ENCODE data around the gene LZTS2. TPM values are rescaled to one million over a fixed set of nuclear protein-coding genes. Genes with fewer than 3 reads are reported as not detected.

Gene LZTS2
- total and polyA plus RNA-seq, 2 of the 8 experiments (the other 6 are each of a cell fraction or from before 2014, with no cell fraction given) = 75.7 to 99.5 TPM

- H3K4me2 ChIP-seq (ENCODE audit: insufficient read depth in 1 of 2, low read depth in 2 of 2, low read length in 2 of 2) = peak overlapping the region; percentile 65 to 71
- no peak for TF ChIP-seq RAD21 (IDR thresholded peaks at IDR 0.05 in 1 of 2, conservative IDR thresholded peaks at IDR 0.05 in 1 of 2; ENCODE audit: low read depth in 2 of 2, low read length in 2 of 2)
- TF ChIP-seq RNF2 (IDR thresholded peaks at IDR 0.05; ENCODE audit: borderline replicate concordance, low read depth, low read length, missing control alignments, poor library complexity, severe bottlenecking) = peak; percentile 16
Measured at GRCh38 chr10:101047268-101047667, 47.7 kb downstream of the LZTS2 start.

More at GRCh38 chr10:101047268-101047667, 47.7 kb downstream of the LZTS2 start:
- H4K8ac ChIP-seq (ENCODE audit: extremely low read depth, insufficient read depth, low read length) = peak overlapping the region; percentile 41; the same call in 1 of the 2 replicates
- peaks cover 11 to 14% of the 10 kb centered on the region in 2 experiments for H4K20me1 ChIP-seq (replicated peaks in 1 of 2; ENCODE audit: control insufficient read depth in 1 of 2, insufficient read depth in 2 of 2, low read length in 2 of 2)
- peak overlapping the region in 2 of 4 experiments; percentile 7 to 50; a peak in 4 of 8 replicates for H3K4me3 ChIP-seq (ENCODE audit: extremely low read depth in 1 of 4, insufficient read depth in 2 of 4, low read depth in 3 of 4, low read length in 4 of 4)
- no peak overlapping the region for H2AFZ ChIP-seq (ENCODE audit: low read length)
- no peak overlapping the region for H2BK5ac ChIP-seq (ENCODE audit: low read depth, low read length)
- WGBS, 2 experiments (ENCODE audit: extremely low coverage in 1 of 2, insufficient coverage in 1 of 2, insufficient read length in 1 of 2, insufficient replicate concordance in 2 of 2, low coverage in 1 of 2, low lambda C conversion rate in 2 of 2, missing lambda C conversion rate in 1 of 2) = 6% methylated on average over 16 of the region's 16 CpGs; no CpG with 5 or more reads in 1 of the 2 experiments
- peaks cover 5% of the 10 kb centered on the region; the same call in 1 of the 2 replicates for H3K23me2 ChIP-seq (ENCODE audit: low read depth, low read length)
- H3K9ac ChIP-seq (replicated peaks in 1 of 4; ENCODE audit: extremely low read depth in 1 of 4, low read depth in 3 of 4, low read length in 3 of 4) = no peak overlapping the region
- H2AK5ac ChIP-seq (ENCODE audit: low read depth, low read length) = no peak overlapping the region
- POLR2A ChIA-PET (ENCODE audit: partially characterized antibody) = interaction anchor here (1.1 to 8.1 kb wide), 2 partner anchors 15 to 89 kb away, joined by 6 to 85 read pairs; partner anchors contain the start of gene KAZALD1
- H3K18ac ChIP-seq (ENCODE audit: extremely low read depth, low read length) = peak overlapping the region; percentile 43; the same call in 1 of the 2 replicates
- CTCF ChIA-PET (ENCODE audit: partially characterized antibody) = interaction anchor here (0.7 to 59.5 kb wide), 17 partner anchors 0 to 419 kb away, joined by 3 to 2176 read pairs (median 5); partner anchors contain the start of genes KAZALD1, PDZD7, SEMA4G and SFXN3
- H3K79me1 ChIP-seq (ENCODE audit: low read depth, low read length) = no peaks in the 10 kb centered on the region
- FAIRE-seq (no peak), DNase-seq (ENCODE audit: low read depth in 1 of 2, low spot score in 2 of 2) (peak in 1 of 2 experiments; percentile 56)
- H3K4me1 ChIP-seq (replicated peaks in 1 of 4; ENCODE audit: control insufficient read depth in 3 of 4, insufficient read depth in 4 of 4, low read length in 3 of 4) = peaks cover 9 to 31% (median 20%) of the 10 kb centered on the region in 4 experiments
- no peak overlapping the region for H3K14ac ChIP-seq (ENCODE audit: insufficient read length)
- peaks cover 45 to 84% (median 73%) of the 10 kb centered on the region in 4 experiments for H3K27me3 ChIP-seq (replicated peaks in 1 of 4; ENCODE audit: control insufficient read depth in 3 of 4, extremely low read depth in 1 of 4, insufficient read depth in 3 of 4, low read length in 3 of 4)
- H3K23ac ChIP-seq (ENCODE audit: insufficient read length) = no peak overlapping the region
- H3K27ac ChIP-seq (ENCODE audit: low read depth, low read length) = no peak overlapping the region
- no peak overlapping the region for H4K91ac ChIP-seq (replicated peaks; ENCODE audit: insufficient read length, low read length)
- H3K56ac ChIP-seq (replicated peaks; ENCODE audit: insufficient read length, low read depth, low read length) = no peak overlapping the region
- no peaks in the 10 kb centered on the region for H3K9me3 ChIP-seq (ENCODE audit: insufficient read depth in 2 of 2, low read depth in 1 of 2, low read length in 1 of 2)
- H4K5ac ChIP-seq (ENCODE audit: insufficient read length, low read depth, low read length) = no peak overlapping the region
- no peak overlapping the region for H3K4ac ChIP-seq (replicated peaks; ENCODE audit: insufficient read length, low read depth, low read length)
- no peaks in the 10 kb centered on the region for H3K36me3 ChIP-seq (ENCODE audit: control insufficient read depth in 2 of 4, insufficient read depth in 4 of 4, low read length in 3 of 4)
- H3K79me2 ChIP-seq (ENCODE audit: control insufficient read depth in 1 of 2, insufficient read depth in 2 of 2, low read length in 2 of 2) = no peaks in the 10 kb centered on the region
- no peak overlapping the region for H2BK120ac ChIP-seq (replicated peaks; ENCODE audit: low read depth, low read length)
- no peak overlapping the region for H2BK20ac ChIP-seq (ENCODE audit: low read length)
- H2BK12ac ChIP-seq (ENCODE audit: low read depth, low read length) = no peak overlapping the region
- H2BK15ac ChIP-seq (ENCODE audit: low read length) = no peak overlapping the region
